Stomach smooth muscle (tissue), 2 donors: ENCODE measurements around the gene SMCO1.
"Not testable (repeated sequence)": the region's sequence is repeated elsewhere in the genome, so short reads cannot be mapped to it uniquely, and the experiment has no call there.

Experiments
- H3K27ac ChIP-seq: one replicate; pipeline ENCODE4 v1.7.0; 2013; ENCODE audit warnings: mild to moderate bottlenecking, low read length, inconsistent platforms
- H3K27me3 ChIP-seq, 2 donors: one replicate each; pipeline ENCODE4 v1.7.0; 2013; ENCODE audit warnings: low read length in 2 of 2; ENCODE audit not compliant: insufficient read depth in 2 of 2, control insufficient read depth in 1 of 2
- H3K36me3 ChIP-seq, 2 donors: one replicate each; pipeline ENCODE4 v1.7.0; 2013; ENCODE audit warnings: low read length in 2 of 2; ENCODE audit not compliant: control insufficient read depth in 2 of 2, insufficient read depth in 2 of 2
- H3K4me1 ChIP-seq: one replicate; pipeline ENCODE4 v1.7.0; 2013; ENCODE audit warnings: low read length; ENCODE audit not compliant: control insufficient read depth, insufficient read depth
- H3K4me3 ChIP-seq, 2 donors: one replicate each; pipeline ENCODE4 v1.7.0; 2013; ENCODE audit warnings: low read length in 2 of 2
- H3K9ac ChIP-seq, 2 donors: one replicate each; pipeline ENCODE4 v1.7.0; 2013; ENCODE audit warnings: low read length in 2 of 2, mild to moderate bottlenecking in 1 of 2
- H3K9me3 ChIP-seq, 2 donors: one replicate each; pipeline ENCODE4 v1.7.0; 2013; ENCODE audit warnings: low read length in 2 of 2; ENCODE audit not compliant: control insufficient read depth in 2 of 2
- donor health status: healthy.
- donor health status: Pancreatic carcinoma.

SMCO1 gene

DNA sequence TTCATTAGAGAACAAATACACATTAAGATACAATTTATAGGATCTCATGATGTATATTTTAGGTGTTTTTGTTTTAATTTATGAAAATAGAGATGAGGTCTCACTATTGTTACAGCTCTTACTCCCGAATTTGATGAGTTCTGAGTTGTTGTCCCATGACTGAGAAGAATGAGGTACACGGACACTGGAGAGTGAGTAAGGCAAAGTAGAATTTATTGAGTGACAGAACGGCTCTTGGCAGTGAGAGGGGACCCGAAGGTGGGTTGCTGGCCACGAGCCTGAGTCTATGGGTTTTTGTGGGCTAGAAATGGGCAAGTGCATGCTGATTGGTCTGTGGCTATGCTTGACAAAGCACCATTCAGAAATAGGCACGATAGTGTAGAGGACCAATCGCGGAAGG, 8.5 kb downstream of the SMCO1 start:
- Histone ChIP-seq H3K27ac (no peak overlapping the region), H3K4me3 (no peak overlapping the region), H3K9ac (no peak overlapping the region), H3K27me3 (no peaks in the 10 kb centered on the region), H3K36me3 (no peaks in the 10 kb centered on the region), H3K4me1 (peaks cover 13% of the 10 kb centered on the region), H3K9me3 (no peaks in the 10 kb centered on the region)

DNA sequence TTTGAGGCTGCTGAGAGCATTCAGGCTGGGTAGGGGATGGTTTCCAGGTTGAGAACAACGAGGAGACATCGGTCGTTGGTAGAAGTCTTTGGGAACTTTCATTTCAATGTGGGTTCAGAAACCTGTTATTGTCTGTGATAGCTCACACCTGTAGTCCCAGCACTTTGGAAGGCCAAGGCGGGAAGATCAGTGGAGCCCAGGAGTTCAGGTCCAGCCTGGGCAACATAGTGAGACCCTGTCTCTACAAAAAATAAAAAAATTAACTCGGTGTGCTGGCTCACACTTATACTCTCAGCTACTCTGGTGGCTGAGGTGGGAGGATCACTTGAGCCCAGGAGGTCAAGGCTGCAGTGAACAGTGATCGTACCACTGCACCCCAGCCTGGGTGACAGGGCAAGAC, 10.6 kb downstream of the SMCO1 start:
- Histone ChIP-seq H3K9me3 (no peaks in the 10 kb centered on the region), H3K9ac (no peak overlapping the region), H3K36me3 (no peaks in the 10 kb centered on the region), H3K4me3 (no peak overlapping the region), H3K27ac (no peak overlapping the region), H3K4me1 (peaks cover 27% of the 10 kb centered on the region), H3K27me3 (no peaks in the 10 kb centered on the region)

DNA sequence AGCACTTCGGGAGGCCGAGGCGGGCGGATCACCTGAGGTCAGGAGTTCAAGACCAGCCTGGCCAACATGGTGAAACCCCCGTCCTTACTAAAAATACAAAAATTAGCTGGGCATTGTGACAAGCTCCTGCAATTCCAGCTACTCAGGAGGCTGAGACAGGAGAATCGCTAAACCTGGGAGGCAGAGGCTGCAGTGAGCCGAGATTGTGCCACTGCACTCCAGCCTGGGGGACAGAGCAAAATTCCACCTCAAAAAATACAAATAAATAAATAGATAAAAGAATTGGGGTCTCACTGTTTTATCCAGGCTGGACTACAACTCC, 11.1 kb downstream of the SMCO1 start:
- peak overlapping the region; percentile 66 for H3K27ac ChIP-seq
- H3K4me3 ChIP-seq, result peak overlapping the region; percentile 96 to 100
- H3K4me1 ChIP-seq, result peaks cover 29% of the 10 kb centered on the region
- H3K27me3 ChIP-seq, H3K36me3 ChIP-seq, H3K9me3 ChIP-seq: not testable (repeated sequence)
- H3K9ac ChIP-seq, result peak overlapping the region in 1 of 2 donors; percentile 53

- H3K27me3 ChIP-seq, result no peaks in the 10 kb centered on the region
- no peaks in the 10 kb centered on the region for H3K9me3 ChIP-seq
- H3K4me3 ChIP-seq, result peak within 1 kb of the TSS; percentile 96 to 100
- H3K36me3 ChIP-seq, result no peaks in the 10 kb centered on the region
- H3K4me1 ChIP-seq, result peaks cover 29% of the 10 kb centered on the region
- peak within 1 kb of the TSS; percentile 90 for H3K27ac ChIP-seq
- peak within 1 kb of the TSS; percentile 92 to 94 for H3K9ac ChIP-seq
These were observed 11.7 kb downstream of the SMCO1 start, which contains the start of gene RNF168 for GRCh38 chr3:196503196-196504076. RNF168 (minus strand) TSS chr3:196503768; CDS start chr3:196503173, 595 bp downstream.

DNA sequence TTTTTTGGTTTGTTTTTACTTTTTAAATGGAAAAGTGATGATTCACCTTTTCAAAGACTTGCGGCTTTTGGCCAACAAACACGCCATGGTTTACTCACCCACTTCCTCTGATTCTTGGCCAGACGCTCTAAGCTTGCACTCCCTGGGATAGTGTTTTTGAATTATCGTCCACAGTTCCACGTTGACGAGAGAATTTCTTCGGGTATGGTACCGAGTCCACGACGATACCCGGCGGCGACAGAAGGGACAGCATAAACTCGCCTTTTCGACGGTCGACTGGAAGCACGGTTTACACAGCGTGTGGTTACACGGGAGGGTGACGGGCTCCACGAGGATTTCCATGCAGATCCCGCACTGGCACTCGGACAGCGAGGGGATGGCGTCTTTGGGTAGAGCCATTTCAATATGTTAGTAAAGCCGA, 12.4 kb downstream of the SMCO1 start:
- H3K27ac ChIP-seq, result peak overlapping the region; percentile 90
- peak overlapping the region; percentile 92 to 94 for H3K9ac ChIP-seq
- H3K4me3 ChIP-seq, result peak overlapping the region; percentile 96 to 100
- H3K4me1 ChIP-seq, result peaks cover 29% of the 10 kb centered on the region
- H3K36me3 ChIP-seq, result no peaks in the 10 kb centered on the region
- H3K9me3 ChIP-seq, result no peaks in the 10 kb centered on the region
- no peaks in the 10 kb centered on the region for H3K27me3 ChIP-seq

DNA sequence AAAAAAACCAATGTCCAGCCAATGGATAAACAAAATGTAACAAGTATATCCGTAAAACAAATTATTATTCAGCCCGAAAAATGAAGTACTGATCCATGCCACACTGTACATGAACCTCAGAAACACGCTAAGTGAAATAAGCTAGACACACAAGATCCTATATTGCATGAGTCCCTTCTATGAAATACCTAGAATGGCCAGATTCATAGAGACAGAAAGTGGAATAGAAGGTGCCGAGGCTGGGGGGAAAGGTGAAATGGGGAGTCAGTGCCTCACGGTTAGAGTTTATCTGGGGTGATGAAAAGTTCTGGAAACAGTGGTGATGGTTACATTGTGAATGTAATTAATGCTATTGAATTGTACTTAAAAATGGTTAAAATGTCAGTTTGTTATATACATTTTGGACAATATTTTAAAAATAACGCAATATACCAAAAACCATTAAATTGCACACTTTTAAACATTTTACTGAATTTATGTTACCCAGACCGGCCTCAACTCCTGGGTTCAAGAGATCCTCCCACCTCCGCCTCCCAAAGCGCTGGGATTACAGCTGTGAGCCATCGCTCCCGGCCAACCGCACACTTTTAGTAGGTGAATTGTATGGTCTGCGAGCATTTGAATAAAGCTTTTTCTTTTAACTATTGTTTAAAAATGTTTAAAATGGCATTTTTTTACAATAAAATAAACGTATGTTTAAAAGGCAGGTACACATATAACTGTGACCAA, 13.7 kb downstream of the SMCO1 start:
- peak overlapping the region; percentile 96 to 100 for H3K4me3 ChIP-seq
- no peaks in the 10 kb centered on the region for H3K9me3 ChIP-seq
- peaks cover 29% of the 10 kb centered on the region for H3K4me1 ChIP-seq
- H3K36me3 ChIP-seq, result no peaks in the 10 kb centered on the region
- no peaks in the 10 kb centered on the region for H3K27me3 ChIP-seq
- no peak overlapping the region for H3K27ac ChIP-seq
- H3K9ac ChIP-seq, result peak overlapping the region; percentile 7 to 36

DNA sequence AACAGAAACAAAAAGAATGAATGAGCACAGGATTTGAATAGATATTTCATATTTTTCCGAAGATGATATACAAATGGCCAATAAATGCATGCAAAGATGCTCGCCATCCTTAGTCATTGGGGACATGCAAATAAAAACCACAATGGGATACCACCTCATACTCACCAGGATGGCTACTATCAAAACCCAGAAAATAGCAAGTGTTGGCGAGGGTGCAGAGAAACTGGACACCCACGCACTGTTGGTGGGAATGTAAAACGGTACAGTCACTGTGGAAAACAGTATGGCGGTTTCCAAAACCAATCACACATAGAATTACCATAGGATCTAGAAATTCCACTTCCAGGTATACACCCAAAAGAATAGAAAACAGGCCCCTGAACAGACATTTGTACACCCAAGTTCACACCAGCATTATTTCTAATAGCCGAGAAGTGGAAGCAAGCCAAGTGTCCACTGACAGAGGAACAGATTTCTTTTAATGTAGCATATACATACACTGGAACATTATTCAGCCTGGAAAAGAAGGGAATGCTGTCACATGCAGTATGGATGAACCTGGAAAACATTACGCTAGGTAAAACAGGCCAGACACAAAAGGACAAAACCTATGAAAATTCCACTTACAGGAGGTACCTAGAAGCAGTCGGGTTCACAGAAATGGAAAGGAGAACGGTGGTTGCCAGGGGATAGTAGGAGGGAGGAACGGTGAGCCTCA, 15.2 kb downstream of the SMCO1 start:
- Histone ChIP-seq H3K4me3 (peak overlapping the region; percentile 47 to 69), H3K9ac (peak overlapping the region in 1 of 2 donors; percentile 60), H3K4me1 (peaks cover 29% of the 10 kb centered on the region), H3K27me3 (no peaks in the 10 kb centered on the region), H3K36me3 (no peaks in the 10 kb centered on the region), H3K27ac (no peak overlapping the region), H3K9me3 (no peaks in the 10 kb centered on the region)

DNA sequence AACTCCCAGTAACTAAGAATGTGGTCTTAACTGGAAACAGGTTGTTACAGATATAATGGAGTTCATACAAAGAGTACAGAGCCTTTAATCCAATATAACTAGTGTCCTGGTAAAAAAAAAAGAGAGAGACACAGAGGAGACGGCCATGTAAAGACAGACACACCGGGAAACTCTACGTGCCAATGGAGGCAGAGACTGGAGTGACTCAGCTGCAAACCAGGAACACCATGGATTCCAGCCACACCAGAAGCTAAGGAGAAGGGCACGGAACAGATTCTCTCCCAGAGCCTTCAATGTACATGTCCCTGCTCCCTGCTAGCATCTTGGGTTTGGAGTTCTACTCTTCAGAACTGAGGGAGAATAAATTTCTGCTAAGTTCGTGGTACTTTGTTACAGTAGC, 16.1 kb downstream of the SMCO1 start:
- Histone ChIP-seq H3K4me1 (peaks cover 27% of the 10 kb centered on the region), H3K9ac (no peak overlapping the region), H3K27me3 (no peaks in the 10 kb centered on the region), H3K36me3 (no peaks in the 10 kb centered on the region), H3K9me3 (no peaks in the 10 kb centered on the region), H3K27ac (no peak overlapping the region), H3K4me3 (no peak overlapping the region)

DNA sequence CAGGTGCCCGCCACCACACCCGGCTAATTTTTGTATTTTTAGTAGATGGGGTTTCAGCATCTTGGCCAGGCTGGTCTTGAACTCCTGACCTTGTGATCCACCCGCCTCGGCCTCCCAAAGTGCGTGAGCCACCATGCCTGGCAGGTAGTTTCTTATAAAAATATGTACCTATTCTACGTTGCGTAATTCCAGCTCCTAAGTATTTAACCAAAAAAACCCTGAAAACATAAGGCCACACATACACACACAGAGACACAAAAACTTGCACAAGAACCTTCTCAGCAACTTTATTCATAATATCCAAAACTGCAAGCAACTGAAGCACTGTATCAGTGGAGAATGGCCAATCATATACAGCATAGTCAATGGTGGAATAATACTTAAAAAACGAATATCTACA, 16.8 kb downstream of the SMCO1 start:
- Histone ChIP-seq H3K4me1 (peaks cover 25% of the 10 kb centered on the region), H3K27ac (no peak overlapping the region)

DNA sequence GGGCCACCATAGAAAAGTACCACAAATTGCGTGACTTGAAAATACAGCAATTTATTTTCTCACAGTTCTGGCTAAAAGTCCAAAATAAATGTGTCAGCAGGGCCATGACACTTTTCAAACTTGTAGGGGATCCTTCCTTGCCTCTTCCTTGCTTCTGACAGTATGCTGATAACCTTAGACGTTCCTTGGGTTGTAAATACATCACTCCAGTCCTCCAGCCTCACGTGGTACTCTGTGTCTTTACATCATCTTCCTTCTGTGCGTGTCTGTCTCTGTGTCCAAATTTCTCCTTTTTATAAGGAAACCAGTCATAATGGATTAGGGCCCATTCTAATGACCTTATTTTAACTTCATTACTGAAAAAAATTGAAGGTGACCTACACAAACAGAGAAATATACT, 19.0 kb downstream of the SMCO1 start:
- H3K27ac ChIP-seq, result no peak overlapping the region
- H3K4me3 ChIP-seq, result no peak overlapping the region
- H3K9me3 ChIP-seq, result no peaks in the 10 kb centered on the region
- H3K4me1 ChIP-seq, result peaks cover 12% of the 10 kb centered on the region
- H3K27me3 ChIP-seq, result no peaks in the 10 kb centered on the region
- no peaks in the 10 kb centered on the region for H3K36me3 ChIP-seq
- H3K9ac ChIP-seq, result no peak overlapping the region

More for the DNA sequence above, 16.8 kb downstream of the SMCO1 start:
- no peaks in the 10 kb centered on the region for H3K9me3 ChIP-seq
- no peak overlapping the region for H3K9ac ChIP-seq
- no peak overlapping the region for H3K4me3 ChIP-seq
- H3K27me3 ChIP-seq, result no peaks in the 10 kb centered on the region
- no peaks in the 10 kb centered on the region for H3K36me3 ChIP-seq
